GM21737 (cell line): Measurements from ENCODE around the gene PHF21A.
"Not testable (repeated sequence)": the region's sequence is repeated elsewhere in the genome, so short reads cannot be mapped to it uniquely, and the experiment has no call there.

Experiments
- ATAC-seq: cut with Tn5 transposase; IDR thresholded peaks from one replicate; pipeline ENCODE4 v1.9.1; 2021; ENCODE audit warnings: mild to moderate bottlenecking, moderate library complexity; ENCODE audit not compliant: unreplicated experiment

Gene PHF21A

GRCh38 chr11:45906965-45907611, 214.2 kb downstream of the PHF21A start, which contains the start of gene FREY1:
Gene FREY1 (minus strand): TSS chr11:45907271. CDS start chr11:45907245, 26 bp downstream.
- ATAC-seq: no peak

DNA sequence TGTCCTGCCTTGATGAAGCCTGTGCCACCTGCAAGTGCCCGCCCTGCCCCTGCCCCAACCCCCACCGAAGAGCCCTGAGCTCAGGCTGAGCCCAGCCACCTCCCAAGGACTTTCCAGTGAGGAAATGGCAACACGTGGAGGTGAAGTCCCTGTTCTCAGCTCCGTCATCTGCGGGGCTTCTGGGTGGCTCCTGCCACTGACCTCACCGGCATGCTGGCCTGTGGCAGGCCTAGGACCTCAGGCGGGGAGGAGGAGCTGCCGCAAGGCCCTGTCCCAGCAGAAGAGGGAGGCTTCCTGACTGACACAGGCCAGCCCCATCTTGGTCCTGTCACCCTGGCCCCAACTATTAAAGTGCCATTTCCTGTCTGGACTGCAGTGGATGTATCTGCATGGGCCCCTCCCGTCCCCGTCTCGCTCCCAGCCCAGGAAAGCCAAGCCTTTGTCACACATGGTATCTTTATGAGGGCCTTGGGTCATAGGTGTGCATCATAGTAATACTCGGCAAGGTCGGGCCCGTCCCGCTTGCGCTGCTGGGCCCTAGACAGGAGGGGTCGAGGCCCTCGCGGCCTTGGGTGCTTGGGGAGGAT, 215.1 kb downstream of the PHF21A start:
- no peak for ATAC-seq

DNA sequence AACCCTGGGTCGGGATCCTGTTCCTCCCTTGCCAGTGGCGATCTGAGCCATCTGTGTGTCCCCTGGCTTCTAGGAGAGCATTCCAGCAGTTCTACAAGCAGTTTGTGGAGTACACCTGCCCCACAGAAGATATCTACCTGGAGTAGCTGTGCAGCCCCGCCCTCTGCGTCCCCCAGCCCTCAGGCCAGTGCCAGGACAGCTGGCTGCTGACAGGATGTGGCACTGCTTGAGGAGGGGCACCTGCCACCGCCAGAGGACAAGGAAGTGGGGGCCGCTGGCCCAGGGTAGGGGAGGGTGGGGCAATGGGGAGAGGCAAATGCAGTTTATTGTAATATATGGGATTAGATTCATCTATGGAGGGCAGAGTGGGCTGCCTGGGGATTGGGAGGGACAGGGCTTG, 215.7 kb downstream of the PHF21A start:
- not testable (repeated sequence) for ATAC-seq

DNA sequence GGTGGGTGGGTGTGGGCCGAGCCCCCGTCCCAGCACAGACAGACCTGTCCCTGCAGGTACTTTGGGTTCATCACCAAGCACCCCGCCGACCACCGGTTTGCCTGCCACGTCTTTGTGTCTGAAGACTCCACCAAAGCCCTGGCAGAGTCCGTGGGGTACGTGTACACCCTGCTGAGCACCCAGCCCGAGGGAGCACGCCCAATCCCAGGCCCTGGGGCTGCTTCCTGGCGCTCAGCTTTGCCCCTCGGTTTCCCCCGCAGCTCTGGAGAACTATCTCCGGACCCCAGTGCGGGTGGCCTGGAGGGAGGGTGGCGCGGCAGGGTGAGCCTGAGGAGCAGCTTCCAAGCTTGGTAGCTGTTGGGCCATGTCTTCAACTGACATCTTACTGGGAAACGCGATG, 216.2 kb downstream of the PHF21A start:
- ATAC-seq: no peak

DNA sequence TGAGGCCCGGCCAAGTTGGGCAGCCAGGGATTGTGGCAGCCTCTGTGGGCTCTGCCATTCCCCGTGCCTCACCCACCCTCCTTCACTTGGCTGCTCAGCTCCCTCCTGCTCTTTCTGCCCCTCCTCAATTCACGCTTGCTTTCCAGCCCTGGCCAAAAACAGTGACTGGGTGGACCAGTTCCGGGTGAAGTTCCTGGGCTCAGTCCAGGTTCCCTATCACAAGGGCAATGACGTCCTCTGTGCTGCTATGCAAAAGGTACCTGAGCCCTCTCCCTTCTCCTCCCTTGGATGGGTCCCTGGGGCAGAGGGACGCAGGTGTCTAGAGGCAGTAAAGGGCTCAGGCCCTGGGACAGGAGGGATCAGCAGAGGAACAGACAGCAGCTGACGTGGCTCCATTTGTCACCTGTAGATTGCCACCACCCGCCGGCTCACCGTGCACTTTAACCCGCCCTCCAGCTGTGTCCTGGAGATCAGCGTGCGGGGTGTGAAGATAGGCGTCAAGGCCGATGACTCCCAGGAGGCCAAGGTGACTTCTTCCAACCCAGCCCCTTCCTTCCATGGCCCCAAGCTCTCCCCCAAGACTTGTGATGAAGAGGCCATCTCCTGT, 216.8 kb downstream of the PHF21A start:
- ATAC-seq: no peak

DNA sequence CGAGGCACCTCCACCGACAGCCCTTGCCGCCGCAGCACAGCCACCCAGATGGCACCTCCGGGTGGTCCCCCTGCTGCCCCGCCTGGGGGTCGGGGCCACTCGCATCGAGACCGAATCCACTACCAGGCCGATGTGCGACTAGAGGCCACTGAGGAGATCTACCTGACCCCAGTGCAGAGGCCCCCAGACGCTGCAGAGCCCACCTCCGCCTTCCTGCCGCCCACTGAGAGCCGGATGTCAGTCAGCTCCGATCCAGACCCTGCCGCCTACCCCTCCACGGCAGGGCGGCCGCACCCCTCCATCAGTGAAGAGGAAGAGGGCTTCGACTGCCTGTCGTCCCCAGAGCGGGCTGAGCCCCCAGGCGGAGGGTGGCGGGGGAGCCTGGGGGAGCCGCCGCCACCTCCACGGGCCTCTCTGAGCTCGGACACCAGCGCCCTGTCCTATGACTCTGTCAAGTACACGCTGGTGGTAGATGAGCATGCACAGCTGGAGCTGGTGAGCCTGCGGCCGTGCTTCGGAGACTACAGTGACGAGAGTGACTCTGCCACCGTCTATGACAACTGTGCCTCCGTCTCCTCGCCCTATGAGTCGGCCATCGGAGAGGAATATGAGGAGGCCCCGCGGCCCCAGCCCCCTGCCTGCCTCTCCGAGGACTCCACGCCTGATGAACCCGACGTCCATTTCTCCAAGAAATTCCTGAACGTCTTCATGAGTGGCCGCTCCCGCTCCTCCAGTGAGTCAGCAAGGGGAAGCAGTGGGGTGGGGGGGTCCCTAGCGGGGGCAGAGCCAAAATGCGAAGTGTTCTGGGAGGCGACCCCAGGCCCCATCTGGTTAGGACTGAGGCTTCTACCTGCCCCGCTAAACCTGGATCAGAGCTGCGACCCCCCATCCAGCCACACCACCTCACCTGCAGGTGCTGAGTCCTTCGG, 218.5 kb downstream of the PHF21A start:
- no peak for ATAC-seq

- ATAC-seq: no peak
Observed at GRCh38 chr11:45901626-45902025, 219.6 kb downstream of the PHF21A start.

- no peak for ATAC-seq
Observed at GRCh38 chr11:45900916-45901617, 220.2 kb downstream of the PHF21A start.

- ATAC-seq: not testable (repeated sequence)
Observed at GRCh38 chr11:45900175-45900800, 221.0 kb downstream of the PHF21A start.

DNA sequence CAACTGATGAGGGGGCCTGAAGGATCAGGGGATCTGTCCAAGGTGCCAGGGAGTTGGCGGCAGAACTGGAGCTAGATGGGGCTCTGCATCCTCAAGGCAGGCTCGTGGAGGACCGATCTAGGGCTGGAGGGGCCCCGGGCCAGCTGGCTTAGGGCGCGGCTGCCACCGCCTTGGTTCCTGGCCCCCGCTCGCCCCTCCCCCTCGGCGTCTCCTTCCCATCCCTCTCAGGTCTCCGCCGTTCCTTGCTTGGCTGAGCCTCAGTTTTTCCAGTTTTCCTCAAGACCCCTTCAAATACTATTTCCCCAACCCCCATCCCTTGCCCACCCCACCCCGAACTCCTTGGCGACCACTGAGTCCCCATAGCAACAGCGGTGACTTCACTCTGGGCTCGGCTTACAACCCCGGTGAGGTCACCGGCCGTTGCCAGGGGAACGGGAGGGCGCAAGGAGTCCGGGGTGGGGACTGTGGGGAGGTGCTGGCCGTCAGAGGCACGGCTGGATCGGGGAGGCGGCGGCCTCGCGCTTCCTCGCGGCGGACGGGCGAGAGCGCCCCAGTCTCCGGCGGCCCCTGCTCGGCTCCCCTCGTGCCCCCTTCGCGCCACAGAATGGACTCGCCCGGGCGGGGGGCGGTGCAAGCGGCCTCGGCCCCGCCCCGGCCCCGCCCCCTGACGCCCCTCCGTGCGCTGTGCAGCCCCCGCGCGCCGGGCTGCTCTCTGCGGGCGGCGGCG, 221.6 kb downstream of the PHF21A start:
- no peak for ATAC-seq

DNA sequence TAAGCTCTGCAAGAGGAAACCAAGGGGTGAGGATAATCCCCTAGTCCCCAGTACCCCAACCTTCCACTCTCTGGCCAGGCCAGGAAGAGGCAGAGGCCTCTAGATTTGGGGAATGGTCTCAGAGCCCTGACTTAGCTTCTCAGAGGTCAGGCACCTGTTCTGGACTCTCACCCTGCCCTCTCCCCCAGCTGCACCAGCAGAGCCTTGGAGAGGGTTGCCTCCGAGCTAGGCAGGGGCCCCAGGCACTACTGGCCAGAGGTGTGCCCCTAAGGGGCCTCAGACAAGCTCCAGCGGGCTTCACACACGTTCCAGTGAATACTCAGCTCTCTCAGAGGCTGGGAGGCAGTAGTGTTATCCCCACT, 222.2 kb downstream of the PHF21A start:
- no peak for ATAC-seq

- ATAC-seq: no peak
Observed at GRCh38 chr11:45897556-45897955, 223.7 kb downstream of the PHF21A start.

DNA sequence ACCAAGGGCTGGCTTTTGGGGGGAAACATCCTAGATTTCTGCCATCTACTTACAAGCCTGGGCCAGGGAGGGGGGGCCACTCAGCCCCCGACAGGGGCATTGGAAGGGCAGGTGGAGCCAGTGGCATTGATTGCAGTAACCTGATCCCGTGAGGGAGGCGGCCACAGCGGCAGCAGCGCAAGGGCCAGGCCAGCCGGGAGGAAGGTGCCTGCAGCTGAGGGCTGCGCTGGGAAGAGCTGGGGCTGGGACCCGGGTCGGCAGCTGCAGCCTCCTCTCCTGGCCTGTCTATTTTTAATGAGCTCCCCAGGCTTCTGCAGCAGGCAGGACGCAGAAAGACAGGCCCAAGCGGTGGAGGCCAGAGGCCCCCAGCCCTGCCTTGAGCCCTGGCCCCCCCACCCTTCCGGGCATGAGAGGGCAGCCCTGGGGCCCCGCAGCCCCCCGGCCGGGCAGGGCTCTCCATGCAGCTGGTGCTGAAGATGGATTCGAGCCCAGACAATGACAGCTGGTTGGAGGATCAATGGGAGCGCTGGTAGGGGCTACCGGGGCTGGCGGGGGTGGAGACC, 224.8 kb downstream of the PHF21A start:
- no peak for ATAC-seq

DNA sequence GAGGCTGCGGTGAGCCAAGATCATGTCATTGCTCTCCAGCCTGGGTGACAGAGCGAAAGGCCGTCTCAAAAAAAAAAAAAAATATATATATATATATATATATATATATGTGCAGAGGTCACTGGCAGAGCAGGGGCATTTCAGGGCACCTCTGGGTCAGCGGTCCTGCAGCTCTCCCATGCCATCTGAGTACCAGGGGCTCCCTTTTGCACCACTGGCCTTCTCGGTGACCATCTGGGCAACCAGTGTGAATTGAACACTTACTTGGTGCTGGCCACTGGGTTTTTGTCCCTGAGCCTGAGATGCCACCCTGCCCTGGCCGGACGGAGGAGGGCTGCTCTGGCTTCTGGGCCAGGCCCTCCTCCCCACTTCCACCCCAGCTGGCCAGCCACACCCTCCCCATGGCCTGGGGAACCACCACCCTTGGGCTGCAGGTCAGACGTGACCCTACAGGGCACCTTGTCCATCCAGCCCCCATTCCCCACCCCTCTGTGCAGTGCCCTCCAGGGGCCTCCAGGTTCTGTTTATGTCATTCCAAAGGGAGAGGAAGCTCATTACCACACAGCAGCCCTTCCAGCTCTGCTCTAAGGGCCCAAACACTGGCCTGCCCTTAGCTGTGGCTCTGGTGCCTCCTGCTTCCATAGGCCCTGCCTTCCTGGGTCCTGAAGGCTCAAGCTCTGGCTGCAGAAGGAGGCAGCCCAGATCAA, 225.5 kb downstream of the PHF21A start:
- no peak for ATAC-seq

DNA sequence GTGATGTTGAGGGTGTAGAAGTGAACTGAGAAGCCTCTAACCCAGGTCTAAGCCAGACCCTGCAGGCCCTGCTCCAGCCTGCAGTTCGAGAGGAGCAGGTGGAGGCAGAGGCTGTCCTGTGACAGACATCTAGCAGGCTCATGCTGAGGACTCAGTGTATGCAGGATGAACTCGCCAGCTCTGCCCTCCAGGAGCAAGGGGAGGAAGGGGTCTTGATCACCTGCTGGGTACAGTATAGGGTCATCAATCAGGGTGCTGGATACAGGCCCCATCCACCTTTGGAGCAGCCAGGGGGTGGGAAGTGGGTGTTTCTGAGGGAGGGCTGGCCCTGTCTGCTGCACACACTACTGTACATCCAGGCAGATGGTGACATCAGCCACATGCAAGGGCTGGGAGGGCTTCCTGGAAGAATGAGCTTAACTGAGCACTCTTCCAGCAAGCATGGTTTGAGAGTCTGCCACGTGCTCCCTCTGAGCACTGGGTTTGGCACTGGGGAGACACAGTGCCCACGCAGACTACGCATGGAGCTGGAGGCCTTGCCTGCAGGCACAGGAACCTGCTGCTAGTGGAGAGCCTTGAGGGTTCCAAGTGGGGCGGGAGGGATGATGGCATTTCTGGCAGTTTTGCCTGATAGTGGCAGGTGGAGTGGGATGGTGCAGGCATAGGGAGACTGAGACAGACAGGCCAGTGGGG, 226.6 kb downstream of the PHF21A start:
- ATAC-seq: no peak

DNA sequence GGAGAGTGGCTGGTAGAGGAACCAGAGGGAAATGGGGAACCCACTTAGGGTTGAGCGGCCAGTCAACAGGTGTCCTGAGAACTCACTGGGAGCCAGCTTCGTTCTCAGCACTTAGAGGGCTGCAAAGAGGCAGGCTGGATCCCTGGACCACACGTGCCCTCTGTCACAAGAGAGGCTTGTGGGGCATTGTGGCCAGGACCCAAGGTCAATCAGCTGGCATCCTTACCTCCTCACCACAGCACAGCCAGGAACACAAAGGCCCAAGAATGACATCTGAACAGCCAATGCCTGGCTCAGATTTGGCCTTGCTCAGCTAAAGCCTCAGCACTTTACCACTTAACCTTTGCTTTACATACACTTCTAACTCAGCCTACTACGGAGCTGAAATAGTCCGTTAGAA, 228.4 kb downstream of the PHF21A start:
- no peak for ATAC-seq

DNA sequence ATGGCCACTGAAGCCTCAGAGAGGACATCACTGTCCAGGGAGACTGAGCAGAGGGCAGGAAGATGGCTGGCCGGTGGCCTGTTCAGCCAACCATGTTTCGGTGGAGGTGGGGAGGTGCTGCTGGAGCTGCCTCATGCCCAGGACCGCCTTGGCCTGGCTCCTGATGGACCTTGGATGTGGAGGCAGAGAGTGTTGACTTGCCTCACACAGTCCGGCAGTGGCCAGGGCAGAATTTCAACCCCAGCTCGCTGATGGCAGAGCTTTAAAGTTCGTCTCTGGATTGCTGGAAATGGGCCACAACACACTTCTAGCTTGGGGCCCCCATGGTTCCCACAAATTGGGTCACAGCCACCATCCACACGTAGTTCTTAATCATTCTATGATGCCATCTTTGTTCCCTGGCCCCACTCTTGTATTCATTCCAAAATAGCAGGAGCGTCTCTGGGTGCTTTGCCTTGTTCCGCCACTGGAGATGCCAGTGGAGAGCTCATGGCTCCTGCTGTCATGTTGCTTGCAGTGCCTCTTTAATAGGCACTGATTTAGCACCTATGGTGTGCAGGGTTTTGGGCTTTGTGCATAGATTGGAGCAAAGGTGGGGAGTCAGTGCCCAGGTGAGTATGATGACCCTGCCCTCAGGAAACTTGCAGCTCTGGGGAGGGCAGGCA, 230.2 kb downstream of the PHF21A start:
- ATAC-seq: no peak

GRCh38 chr11:45889966-45890365, 231.3 kb downstream of the PHF21A start:
- no peak for ATAC-seq
